Mucosa of descending colon (tissue), 3 donors: ENCODE results near the gene CHST12. TPM values are rescaled to one million over a fixed set of nuclear protein-coding genes. Genes with fewer than 3 reads are reported as not detected.
A peak's percentile ranks its signal among the peaks of the same experiment; 100 is the strongest.

Source experiments
- ATAC-seq: fragments of 200-7000 bp; cut with Tn5 transposase; one replicate; pipeline ENCODE4 v1.9.1; 2020; ENCODE audit warnings: mild to moderate bottlenecking, moderate library complexity
- DNase-seq, 3 donors: peaks; one replicate each; pipeline ENCODE4 v3.0.0-alpha.2; 2020
- H3K36me3 ChIP-seq: fragments of 200-600 bp; one replicate; pipeline ENCODE4 v1.8.0; 2021; ENCODE audit warnings: low read depth, mild to moderate bottlenecking
- H3K4me1 ChIP-seq: fragments of 200-600 bp; one replicate; pipeline ENCODE4 v1.8.0; 2021; ENCODE audit warnings: low read depth, mild to moderate bottlenecking
- H3K4me3 ChIP-seq: fragments of 200-600 bp; one replicate; pipeline ENCODE4 v1.8.0; 2021; ENCODE audit warnings: mild to moderate bottlenecking
- H3K9me3 ChIP-seq: fragments of 200-600 bp; one replicate; pipeline ENCODE4 v1.8.0; 2021; ENCODE audit warnings: mild to moderate bottlenecking
- intact Hi-C, 2 donors: fragments of 100-400 bp; cut with DNase I in 1 of 2; cut with micrococcal nuclease in 1 of 2; formaldehyde crosslinking; loops; one replicate each; pipeline versions ENCODE4 v1.11.0 to v1.11.1; 2022; cut with DNase I, micrococcal nuclease
- total RNA-seq, 3 donors: library from RNA; stranded (reverse); fragmentation: NEBNext Ultra II Directional in 2 of 3; extraction: Animal tissue kit (Norgen Biotek cat#: 25700) in 2 of 3; gene quantifications; one replicate each; pipeline versions ENCODE4 v1.2.1 to v1.2.4, GENCODE V29; 2021 to 2023
- TF ChIP-seq, protein P1 (sequence below): fragments of 200-600 bp; IDR thresholded peaks from one replicate; pipeline ENCODE4 v1.8.0; 2022; ENCODE audit warnings: antibody characterized with exemption, mild to moderate bottlenecking
- donor health status: DM: no; HTN: no; CAD: no; lungs with moderate emphysema.
- donor health status: DM: no; HTN: no; CAD: no.
- donor health status: DM: no; HTN: yes; CAD: no.

The CHST12 gene
- total RNA-seq, 3 donors from 2014 or later: 10.7 to 20.9 (median 12.2) TPM

DNA sequence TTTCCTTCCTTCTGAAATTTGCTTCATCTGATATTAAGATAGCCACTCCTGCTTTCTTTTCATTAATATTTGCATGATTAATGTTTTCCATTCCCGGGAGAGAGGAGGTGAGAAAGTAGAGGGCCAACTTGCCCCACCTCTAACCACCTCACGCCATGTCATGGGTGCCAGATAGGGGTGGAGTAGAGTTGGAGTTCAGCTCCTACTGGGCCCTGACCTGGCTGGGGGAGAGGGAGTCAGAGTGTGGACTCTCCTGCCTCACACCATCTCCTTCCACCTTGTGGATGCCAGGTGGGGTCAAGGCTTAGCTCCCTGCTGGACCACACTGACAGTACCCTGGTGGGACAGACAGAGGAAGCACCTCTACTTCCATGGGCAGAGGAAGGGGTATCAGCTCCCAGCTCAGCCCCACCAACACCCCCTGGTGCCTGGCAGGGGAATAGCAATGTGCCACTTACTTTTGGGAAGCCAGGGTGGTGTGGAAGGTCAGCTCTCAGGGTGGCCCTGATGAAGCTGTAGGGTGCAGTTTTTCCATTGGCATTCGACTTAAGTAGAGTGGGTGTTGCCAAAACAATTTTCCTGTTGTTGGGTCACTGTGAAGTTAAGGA, 28.0 kb downstream of the CHST12 start:
- H3K36me3 ChIP-seq: no peaks in the 10 kb centered on the region
- TF ChIP-seq, protein P1, sequence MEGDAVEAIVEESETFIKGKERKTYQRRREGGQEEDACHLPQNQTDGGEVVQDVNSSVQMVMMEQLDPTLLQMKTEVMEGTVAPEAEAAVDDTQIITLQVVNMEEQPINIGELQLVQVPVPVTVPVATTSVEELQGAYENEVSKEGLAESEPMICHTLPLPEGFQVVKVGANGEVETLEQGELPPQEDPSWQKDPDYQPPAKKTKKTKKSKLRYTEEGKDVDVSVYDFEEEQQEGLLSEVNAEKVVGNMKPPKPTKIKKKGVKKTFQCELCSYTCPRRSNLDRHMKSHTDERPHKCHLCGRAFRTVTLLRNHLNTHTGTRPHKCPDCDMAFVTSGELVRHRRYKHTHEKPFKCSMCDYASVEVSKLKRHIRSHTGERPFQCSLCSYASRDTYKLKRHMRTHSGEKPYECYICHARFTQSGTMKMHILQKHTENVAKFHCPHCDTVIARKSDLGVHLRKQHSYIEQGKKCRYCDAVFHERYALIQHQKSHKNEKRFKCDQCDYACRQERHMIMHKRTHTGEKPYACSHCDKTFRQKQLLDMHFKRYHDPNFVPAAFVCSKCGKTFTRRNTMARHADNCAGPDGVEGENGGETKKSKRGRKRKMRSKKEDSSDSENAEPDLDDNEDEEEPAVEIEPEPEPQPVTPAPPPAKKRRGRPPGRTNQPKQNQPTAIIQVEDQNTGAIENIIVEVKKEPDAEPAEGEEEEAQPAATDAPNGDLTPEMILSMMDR: peak; percentile 10
- peaks cover 5% of the 10 kb centered on the region for H3K9me3 ChIP-seq
- intact Hi-C loops: no loop called here
- no peaks in the 10 kb centered on the region for H3K4me1 ChIP-seq
- ATAC-seq (peak; percentile 68), DNase-seq (peak in 1 of 3 donors; percentile 50)
- no peak overlapping the region for H3K4me3 ChIP-seq

DNA sequence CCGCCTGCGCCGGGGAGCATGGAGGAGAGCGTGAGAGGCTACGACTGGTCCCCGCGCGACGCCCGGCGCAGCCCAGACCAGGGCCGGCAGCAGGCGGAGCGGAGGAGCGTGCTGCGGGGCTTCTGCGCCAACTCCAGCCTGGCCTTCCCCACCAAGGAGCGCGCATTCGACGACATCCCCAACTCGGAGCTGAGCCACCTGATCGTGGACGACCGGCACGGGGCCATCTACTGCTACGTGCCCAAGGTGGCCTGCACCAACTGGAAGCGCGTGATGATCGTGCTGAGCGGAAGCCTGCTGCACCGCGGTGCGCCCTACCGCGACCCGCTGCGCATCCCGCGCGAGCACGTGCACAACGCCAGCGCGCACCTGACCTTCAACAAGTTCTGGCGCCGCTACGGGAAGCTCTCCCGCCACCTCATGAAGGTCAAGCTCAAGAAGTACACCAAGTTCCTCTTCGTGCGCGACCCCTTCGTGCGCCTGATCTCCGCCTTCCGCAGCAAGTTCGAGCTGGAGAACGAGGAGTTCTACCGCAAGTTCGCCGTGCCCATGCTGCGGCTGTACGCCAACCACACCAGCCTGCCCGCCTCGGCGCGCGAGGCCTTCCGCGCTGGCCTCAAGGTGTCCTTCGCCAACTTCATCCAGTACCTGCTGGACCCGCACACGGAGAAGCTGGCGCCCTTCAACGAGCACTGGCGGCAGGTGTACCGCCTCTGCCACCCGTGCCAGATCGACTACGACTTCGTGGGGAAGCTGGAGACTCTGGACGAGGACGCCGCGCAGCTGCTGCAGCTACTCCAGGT, 29.7 kb downstream of the CHST12 start:
- TF ChIP-seq, protein P1: no peak
- intact Hi-C loops: no loop called here
- DNase-seq (no peak), ATAC-seq (no peak)
- peaks cover 5% of the 10 kb centered on the region for H3K9me3 ChIP-seq
- no peak overlapping the region for H3K4me3 ChIP-seq
- H3K36me3 ChIP-seq: no peaks in the 10 kb centered on the region
- peaks cover 8% of the 10 kb centered on the region for H3K4me1 ChIP-seq

GRCh38 chr7:2433713-2434550, 30.5 kb downstream of the CHST12 start:
- H3K9me3 ChIP-seq: peaks cover 5% of the 10 kb centered on the region
- intact Hi-C loops: no loop called here
- H3K36me3 ChIP-seq: no peaks in the 10 kb centered on the region
- ATAC-seq: no peak
- peaks cover 8% of the 10 kb centered on the region for H3K4me1 ChIP-seq
- no peak overlapping the region for H3K4me3 ChIP-seq
- TF ChIP-seq, protein P1: no peak
- DNase-seq: no peak

- peaks cover 8% of the 10 kb centered on the region for H3K4me1 ChIP-seq
- intact Hi-C loops: no loop called here
- H3K9me3 ChIP-seq: peaks cover 5% of the 10 kb centered on the region
- no peak for DNase-seq
- ATAC-seq: no peak
- H3K4me3 ChIP-seq: no peak overlapping the region
- TF ChIP-seq, protein P1: no peak
- H3K36me3 ChIP-seq: no peaks in the 10 kb centered on the region
Observed at GRCh38 chr7:2435146-2435545, 31.7 kb downstream of the CHST12 start.

GRCh38 chr7:2436341-2437104, 33.1 kb downstream of the CHST12 start:
- Histone ChIP-seq H3K4me1 (peaks cover 8% of the 10 kb centered on the region), H3K9me3 (no peaks in the 10 kb centered on the region), H3K36me3 (no peaks in the 10 kb centered on the region), H3K4me3 (no peak overlapping the region)
- TF ChIP-seq, protein P1: no peak
- ATAC-seq (no peak), DNase-seq (no peak)
- intact Hi-C loops: no loop called here
